Measurements from ENCODE around the gene LAMB1. TPM values are rescaled to one million over a fixed set of nuclear protein-coding genes. Genes with fewer than 3 reads are reported as not detected.

Gene LAMB1
- total RNA-seq, 1 donor: 410 TPM

DNA sequence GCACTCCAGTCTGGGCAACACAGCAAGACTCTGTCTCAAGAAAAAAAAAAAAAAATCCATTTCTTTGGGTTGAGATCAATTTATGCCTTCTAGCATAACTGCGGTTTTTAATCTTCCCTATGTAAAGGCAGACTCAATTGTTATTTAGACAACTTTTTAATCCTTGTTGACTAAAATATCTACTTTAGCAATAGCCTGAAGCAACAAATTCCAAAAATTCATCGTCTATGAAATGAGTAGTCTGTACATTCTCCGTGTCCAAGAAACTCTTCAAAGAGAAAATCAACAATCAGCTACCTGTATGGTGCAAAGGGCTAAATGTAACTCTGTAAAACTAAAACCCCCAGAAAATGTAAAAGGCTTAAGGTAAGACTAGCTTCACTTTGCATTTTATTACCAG lies 22.8 kb downstream of the LAMB1 start:
- H3K27ac ChIP-seq (ENCODE audit: low read depth, low read length): no peak overlapping the region
- H3K4me3 ChIP-seq (ENCODE audit: insufficient read depth, low read length): no peak overlapping the region
- H4K20me1 ChIP-seq (ENCODE audit: insufficient read depth, low read length): peaks cover 6% of the 10 kb centered on the region
- no peaks in the 10 kb centered on the region for H3K27me3 ChIP-seq (ENCODE audit: insufficient read depth, low read length)
- peak; percentile 27 for DNase-seq (ENCODE audit: insufficient read length, low spot score, missing footprints)
- no peak overlapping the region for H3K4me2 ChIP-seq (ENCODE audit: insufficient read depth, low read length)
- peaks cover 90% of the 10 kb centered on the region for H3K36me3 ChIP-seq (ENCODE audit: insufficient read depth, low read length)
- peaks cover 31% of the 10 kb centered on the region for H3K79me2 ChIP-seq (ENCODE audit: insufficient read depth, low read length)
- TF ChIP-seq, protein P1, sequence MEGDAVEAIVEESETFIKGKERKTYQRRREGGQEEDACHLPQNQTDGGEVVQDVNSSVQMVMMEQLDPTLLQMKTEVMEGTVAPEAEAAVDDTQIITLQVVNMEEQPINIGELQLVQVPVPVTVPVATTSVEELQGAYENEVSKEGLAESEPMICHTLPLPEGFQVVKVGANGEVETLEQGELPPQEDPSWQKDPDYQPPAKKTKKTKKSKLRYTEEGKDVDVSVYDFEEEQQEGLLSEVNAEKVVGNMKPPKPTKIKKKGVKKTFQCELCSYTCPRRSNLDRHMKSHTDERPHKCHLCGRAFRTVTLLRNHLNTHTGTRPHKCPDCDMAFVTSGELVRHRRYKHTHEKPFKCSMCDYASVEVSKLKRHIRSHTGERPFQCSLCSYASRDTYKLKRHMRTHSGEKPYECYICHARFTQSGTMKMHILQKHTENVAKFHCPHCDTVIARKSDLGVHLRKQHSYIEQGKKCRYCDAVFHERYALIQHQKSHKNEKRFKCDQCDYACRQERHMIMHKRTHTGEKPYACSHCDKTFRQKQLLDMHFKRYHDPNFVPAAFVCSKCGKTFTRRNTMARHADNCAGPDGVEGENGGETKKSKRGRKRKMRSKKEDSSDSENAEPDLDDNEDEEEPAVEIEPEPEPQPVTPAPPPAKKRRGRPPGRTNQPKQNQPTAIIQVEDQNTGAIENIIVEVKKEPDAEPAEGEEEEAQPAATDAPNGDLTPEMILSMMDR (IDR thresholded peaks at IDR 0.05; ENCODE audit: extremely low read depth, low read depth, low read length): no peak
- H3K9me3 ChIP-seq (ENCODE audit: low read depth, low read length): no peaks in the 10 kb centered on the region
- H2AFZ ChIP-seq (ENCODE audit: low read length): no peak overlapping the region
- H3K4me1 ChIP-seq (ENCODE audit: insufficient read depth, low read length): no peaks in the 10 kb centered on the region

- Histone ChIP-seq H3K9me3 (ENCODE audit: low read depth, low read length) (no peaks in the 10 kb centered on the region), H4K20me1 (ENCODE audit: insufficient read depth, low read length) (peaks cover 6% of the 10 kb centered on the region), H3K4me2 (ENCODE audit: insufficient read depth, low read length) (no peak overlapping the region), H3K27me3 (ENCODE audit: insufficient read depth, low read length) (no peaks in the 10 kb centered on the region), H3K79me2 (ENCODE audit: insufficient read depth, low read length) (peaks cover 33% of the 10 kb centered on the region), H2AFZ (ENCODE audit: low read length) (no peak overlapping the region), H3K27ac (ENCODE audit: low read depth, low read length) (no peak overlapping the region), H3K36me3 (ENCODE audit: insufficient read depth, low read length) (peaks cover 89% of the 10 kb centered on the region), H3K4me3 (ENCODE audit: insufficient read depth, low read length) (no peak overlapping the region), H3K4me1 (ENCODE audit: insufficient read depth, low read length) (no peaks in the 10 kb centered on the region)
- TF ChIP-seq, protein P1 (IDR thresholded peaks at IDR 0.05; ENCODE audit: extremely low read depth, low read depth, low read length): no peak
- peak; percentile 29 for DNase-seq (ENCODE audit: insufficient read length, low spot score, missing footprints)
Measured at GRCh38 chr7:107978815-107979408, 24.0 kb downstream of the LAMB1 start.

- Histone ChIP-seq H3K4me3 (ENCODE audit: insufficient read depth, low read length) (no peak overlapping the region), H2AFZ (ENCODE audit: low read length) (no peak overlapping the region), H3K4me2 (ENCODE audit: insufficient read depth, low read length) (no peak overlapping the region), H3K79me2 (ENCODE audit: insufficient read depth, low read length) (peaks cover 22% of the 10 kb centered on the region), H3K27me3 (ENCODE audit: insufficient read depth, low read length) (no peaks in the 10 kb centered on the region), H3K9me3 (ENCODE audit: low read depth, low read length) (no peaks in the 10 kb centered on the region), H4K20me1 (ENCODE audit: insufficient read depth, low read length) (peaks cover 3% of the 10 kb centered on the region), H3K27ac (ENCODE audit: low read depth, low read length) (no peak overlapping the region), H3K36me3 (ENCODE audit: insufficient read depth, low read length) (peaks cover 93% of the 10 kb centered on the region), H3K4me1 (ENCODE audit: insufficient read depth, low read length) (peaks cover 12% of the 10 kb centered on the region)
- TF ChIP-seq, protein P1 (IDR thresholded peaks at IDR 0.05; ENCODE audit: extremely low read depth, low read depth, low read length): no peak
- no peak for DNase-seq (ENCODE audit: insufficient read length, low spot score, missing footprints)
Measured at GRCh38 chr7:107977048-107977447, 25.9 kb downstream of the LAMB1 start.

- Histone ChIP-seq H3K4me3 (ENCODE audit: insufficient read depth, low read length) (no peak overlapping the region), H3K4me2 (ENCODE audit: insufficient read depth, low read length) (no peak overlapping the region), H3K9me3 (ENCODE audit: low read depth, low read length) (no peaks in the 10 kb centered on the region), H3K4me1 (ENCODE audit: insufficient read depth, low read length) (peaks cover 16% of the 10 kb centered on the region), H4K20me1 (ENCODE audit: insufficient read depth, low read length) (peaks cover 3% of the 10 kb centered on the region), H2AFZ (ENCODE audit: low read length) (no peak overlapping the region), H3K79me2 (ENCODE audit: insufficient read depth, low read length) (peaks cover 22% of the 10 kb centered on the region), H3K27ac (ENCODE audit: low read depth, low read length) (no peak overlapping the region), H3K36me3 (ENCODE audit: insufficient read depth, low read length) (peaks cover 96% of the 10 kb centered on the region), H3K27me3 (ENCODE audit: insufficient read depth, low read length) (no peaks in the 10 kb centered on the region)
- DNase-seq (ENCODE audit: insufficient read length, low spot score, missing footprints): no peak
- TF ChIP-seq, protein P1 (IDR thresholded peaks at IDR 0.05; ENCODE audit: extremely low read depth, low read depth, low read length): no peak
Measured at GRCh38 chr7:107976620-107977019, 26.3 kb downstream of the LAMB1 start.
